ENCODE measurements around the gene ATP8B1. TPM values are rescaled to one million over a fixed set of nuclear protein-coding genes. Genes with fewer than 3 reads are reported as not detected.

The ATP8B1 gene
- total and polyA plus RNA-seq, 2 of the 4 experiments (the other 2 are of a cell fraction), result 64.3 to 136 TPM

DNA sequence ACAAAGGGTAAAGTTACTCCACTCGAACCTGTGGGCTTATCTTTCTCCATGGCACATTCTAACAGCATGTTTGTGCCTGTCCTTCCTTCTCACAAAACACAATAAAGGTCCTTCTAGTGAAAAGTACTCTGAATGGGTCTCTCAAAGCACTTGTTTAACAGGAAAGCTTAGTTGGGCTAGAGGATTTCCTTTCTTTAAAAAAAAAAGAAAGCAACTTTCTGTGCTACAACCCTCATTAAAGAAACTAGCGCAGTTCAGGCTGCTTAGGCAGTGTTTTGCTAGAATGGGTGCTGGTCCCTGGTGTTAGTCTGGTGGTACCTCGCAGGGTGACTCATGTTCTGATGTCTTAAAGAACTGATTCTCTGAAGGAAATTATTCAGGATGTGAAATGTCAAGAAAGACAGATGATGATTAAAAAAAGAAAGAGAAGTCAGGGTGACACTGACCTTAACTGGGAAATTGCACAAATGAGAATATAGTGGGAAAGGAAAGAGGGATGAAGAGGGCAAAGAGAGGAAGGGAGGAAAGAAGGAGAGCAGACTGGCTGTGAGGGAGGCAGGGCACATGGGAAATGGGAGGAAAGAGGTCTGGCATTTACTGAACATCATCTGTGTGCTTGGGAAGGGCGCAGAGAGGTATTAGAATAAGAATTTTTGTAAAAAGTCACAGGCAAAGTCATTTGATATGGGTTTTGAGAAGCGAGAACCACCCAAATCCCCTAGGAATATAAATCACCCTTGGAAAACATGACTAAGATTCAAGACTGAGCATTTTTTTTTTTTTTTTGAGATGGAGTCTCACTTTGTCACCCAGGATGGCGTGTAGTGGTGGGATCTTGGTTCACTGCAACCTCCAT lies 74.9 kb downstream of the ATP8B1 start:
- H3K36me3 ChIP-seq (ENCODE audit: control insufficient read depth, insufficient read depth, low read length), result peaks cover 16% of the 10 kb centered on the region
- no peak overlapping the region for H3K4me3 ChIP-seq (ENCODE audit: insufficient read depth, low read depth, low read length)
- peaks cover 20% of the 10 kb centered on the region for H3K9me1 ChIP-seq (ENCODE audit: insufficient read depth, low read length)
- H2AFZ ChIP-seq (replicated peaks; ENCODE audit: low read length, poor library complexity), result no peak overlapping the region
- H3K4me2 ChIP-seq (ENCODE audit: low read depth, low read length), result no peak overlapping the region
- 17% methylated on average over 1 of the region's 6 CpGs; no CpG with 5 or more reads in 1 of the 2 experiments for WGBS, 2 experiments (ENCODE audit: extremely low coverage in 2 of 2, insufficient read length in 1 of 2)
- no peak overlapping the region for H2BK15ac ChIP-seq (ENCODE audit: low read depth, low read length)
- no peak overlapping the region for H3K27ac ChIP-seq (ENCODE audit: insufficient read depth, low read length)
- peak overlapping the region; percentile 42; the same call in 1 of the 2 replicates for H2BK120ac ChIP-seq (ENCODE audit: low read depth, low read length)
- H3K4ac ChIP-seq (ENCODE audit: low read depth, low read length), result peak overlapping the region; percentile 40; the same call in 1 of the 2 replicates
- peak; percentile 42; the same call in 1 of the 2 replicates for ATAC-seq (ENCODE audit: low read depth)
- H4K5ac ChIP-seq (ENCODE audit: low read depth, low read length), result no peak overlapping the region
- peaks cover 34 to 68% of the 10 kb centered on the region in 2 experiments for H3K79me1 ChIP-seq (ENCODE audit: low read depth in 1 of 2, low read length in 2 of 2)
- H4K20me1 ChIP-seq (ENCODE audit: insufficient read depth, low read length), result peaks cover 44% of the 10 kb centered on the region
- H2BK20ac ChIP-seq (ENCODE audit: low read depth, low read length), result 0 out of 2 replicates have a peak overlapping the region, but pooled peaks have one; percentile 63
- in situ Hi-C loops (cut with MboI; ENCODE audit: low sequenced_read_pairs) (no loop called here), dilution Hi-C loops (cut with HindIII; ENCODE audit: low sequenced_read_pairs, unreplicated experiment) (no loop called here), intact Hi-C loops (cut with micrococcal nuclease) (no loop called here)
- no peaks in the 10 kb centered on the region for H3K27me3 ChIP-seq (ENCODE audit: control insufficient read depth, insufficient read depth, low read length)
- peak; percentile 47 for DNase-seq
- peak overlapping the region; percentile 69; the same call in 1 of the 2 replicates for H3K23ac ChIP-seq (ENCODE audit: low read depth, low read length)
- no peak overlapping the region for H3K18ac ChIP-seq (ENCODE audit: low read depth, low read length)
- 0 out of 4 replicates have a peak overlapping the region, but pooled peaks of 1 of the 2 experiments have one; percentile 37 for H4K8ac ChIP-seq (ENCODE audit: low read depth in 2 of 2, low read length in 2 of 2)
- ChIA-PET CTCF (interaction anchor here (1.3 kb wide), 1 partner anchor 153 kb away, joined by 3 read pairs; no protein-coding TSS in a partner anchor), POLR2A (ENCODE audit: unreplicated experiment) (no interaction called here)
- H3K14ac ChIP-seq (replicated peaks; ENCODE audit: low read depth, low read length), result peak overlapping the region; percentile 73
- no peak overlapping the region for H2AK9ac ChIP-seq (replicated peaks; ENCODE audit: low read depth, low read length, poor library complexity)
- peaks cover 7% of the 10 kb centered on the region for H3K4me1 ChIP-seq (ENCODE audit: control insufficient read depth, insufficient read depth, low read length)
- H3K56ac ChIP-seq (ENCODE audit: extremely low read depth, insufficient read depth, low read length), result no peak overlapping the region
- H3K9me3 ChIP-seq (ENCODE audit: control insufficient read depth, insufficient read depth, low read length), result no peaks in the 10 kb centered on the region
- BruUV-seq (replicated peaks), result no TSS peak
- H2AK5ac ChIP-seq (ENCODE audit: low read depth, low read length), result peak overlapping the region; percentile 83; the same call in 1 of the 2 replicates
- no peak overlapping the region for H3K9ac ChIP-seq (ENCODE audit: low read depth, low read length)
- peak overlapping the region; percentile 32 for H2BK5ac ChIP-seq (ENCODE audit: low read depth, low read length, poor library complexity, severe bottlenecking)
- H4K91ac ChIP-seq (ENCODE audit: insufficient read depth, low read depth, low read length), result no peak overlapping the region
- TF ChIP-seq MAZ (IDR thresholded peaks at IDR 0.05; ENCODE audit: borderline replicate concordance, low read depth, low read length), result no peak
- TF ChIP-seq, protein P1, sequence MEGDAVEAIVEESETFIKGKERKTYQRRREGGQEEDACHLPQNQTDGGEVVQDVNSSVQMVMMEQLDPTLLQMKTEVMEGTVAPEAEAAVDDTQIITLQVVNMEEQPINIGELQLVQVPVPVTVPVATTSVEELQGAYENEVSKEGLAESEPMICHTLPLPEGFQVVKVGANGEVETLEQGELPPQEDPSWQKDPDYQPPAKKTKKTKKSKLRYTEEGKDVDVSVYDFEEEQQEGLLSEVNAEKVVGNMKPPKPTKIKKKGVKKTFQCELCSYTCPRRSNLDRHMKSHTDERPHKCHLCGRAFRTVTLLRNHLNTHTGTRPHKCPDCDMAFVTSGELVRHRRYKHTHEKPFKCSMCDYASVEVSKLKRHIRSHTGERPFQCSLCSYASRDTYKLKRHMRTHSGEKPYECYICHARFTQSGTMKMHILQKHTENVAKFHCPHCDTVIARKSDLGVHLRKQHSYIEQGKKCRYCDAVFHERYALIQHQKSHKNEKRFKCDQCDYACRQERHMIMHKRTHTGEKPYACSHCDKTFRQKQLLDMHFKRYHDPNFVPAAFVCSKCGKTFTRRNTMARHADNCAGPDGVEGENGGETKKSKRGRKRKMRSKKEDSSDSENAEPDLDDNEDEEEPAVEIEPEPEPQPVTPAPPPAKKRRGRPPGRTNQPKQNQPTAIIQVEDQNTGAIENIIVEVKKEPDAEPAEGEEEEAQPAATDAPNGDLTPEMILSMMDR (conservative IDR thresholded peaks at IDR 0.05; ENCODE audit: low read depth, low read length), result no peak
- TF ChIP-seq, protein P2, sequence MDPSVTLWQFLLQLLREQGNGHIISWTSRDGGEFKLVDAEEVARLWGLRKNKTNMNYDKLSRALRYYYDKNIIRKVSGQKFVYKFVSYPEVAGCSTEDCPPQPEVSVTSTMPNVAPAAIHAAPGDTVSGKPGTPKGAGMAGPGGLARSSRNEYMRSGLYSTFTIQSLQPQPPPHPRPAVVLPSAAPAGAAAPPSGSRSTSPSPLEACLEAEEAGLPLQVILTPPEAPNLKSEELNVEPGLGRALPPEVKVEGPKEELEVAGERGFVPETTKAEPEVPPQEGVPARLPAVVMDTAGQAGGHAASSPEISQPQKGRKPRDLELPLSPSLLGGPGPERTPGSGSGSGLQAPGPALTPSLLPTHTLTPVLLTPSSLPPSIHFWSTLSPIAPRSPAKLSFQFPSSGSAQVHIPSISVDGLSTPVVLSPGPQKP (IDR thresholded peaks at IDR 0.05; ENCODE audit: borderline replicate concordance, low read depth, low read length), result no peak
- no peak for TF ChIP-seq RAD21 (IDR thresholded peaks at IDR 0.05; ENCODE audit: low read length)
- no peak for TF ChIP-seq CEBPB (IDR thresholded peaks at IDR 0.05; ENCODE audit: low read depth, low read length)
- TF ChIP-seq FOS (IDR thresholded peaks at IDR 0.05; ENCODE audit: low read depth, low read length), result no peak
- TF ChIP-seq SMC3 (IDR thresholded peaks at IDR 0.05; ENCODE audit: low read depth, low read length), result no peak
- TF ChIP-seq BHLHE40 (IDR thresholded peaks at IDR 0.05; ENCODE audit: low read depth, low read length), result no peak
- TF ChIP-seq RFX5 (IDR thresholded peaks at IDR 0.05; ENCODE audit: low read depth, low read length), result no peak
- TF ChIP-seq POLR2A (IDR thresholded peaks at IDR 0.05; ENCODE audit: low read depth, low read length), result no peak
- TF ChIP-seq USF2 (IDR thresholded peaks at IDR 0.05; ENCODE audit: low read depth, low read length), result no peak
- no peak for TF ChIP-seq CHD1 (IDR thresholded peaks at IDR 0.05; ENCODE audit: low read depth, low read length)
- TF ChIP-seq MXI1 (IDR thresholded peaks at IDR 0.05; ENCODE audit: borderline replicate concordance, low read depth, low read length), result no peak
- TF ChIP-seq NFE2L2 (IDR thresholded peaks at IDR 0.05; ENCODE audit: low read depth, low read length), result no peak
